IMR-90 (cell line): ENCODE measurements around the gene NPHP4. TPM values are rescaled to one million over a fixed set of nuclear protein-coding genes. Genes with fewer than 3 reads are reported as not detected.

Experiments
- ATAC-seq: fragments of 200-7000 bp; cut with Tn5 transposase; 2 replicates; pipeline ENCODE4 v1.9.1; 2020; ENCODE audit warnings: low read depth, mild to moderate bottlenecking, moderate library complexity
- BruUV-seq: library from RNA; stranded (reverse); fragments of 400-500 nt; replicated peaks from 2 replicates; lab custom pipeline; 2021; lab: Mats Ljungman, UMichigan
- CTCF ChIA-PET: fragments of 300-600 bp; formaldehyde crosslinking; extraction: SDS; loops from one replicate; lab custom pipeline; 2021; ENCODE audit warnings: antibody characterized with exemption; lab: Yijun Ruan, JAX
- POLR2A ChIA-PET: fragments of 300-600 bp; sonication (Branson Sonifier 250); formaldehyde crosslinking; loops from one replicate; lab custom pipeline; 2022; ENCODE audit warnings: antibody characterized with exemption; ENCODE audit not compliant: unreplicated experiment; lab: Charles Lee
- DNase-seq: peaks from one replicate; pipeline ENCODE4 v3.0.0; 2013
- H2AFZ ChIP-seq: replicated peaks from 2 replicates; pipeline ENCODE3; 2013; ENCODE audit warnings: low read length, mild to moderate bottlenecking; ENCODE audit not compliant: poor library complexity
- H2AK5ac ChIP-seq: 2 replicates; pipeline ENCODE4 v1.6.1; 2013; ENCODE audit warnings: low read depth, low read length, inconsistent platforms
- H2AK9ac ChIP-seq: replicated peaks from 2 replicates; pipeline ENCODE3; 2013; ENCODE audit warnings: mild to moderate bottlenecking, low read depth, low read length, moderate library complexity; ENCODE audit not compliant: poor library complexity
- H2BK120ac ChIP-seq: 2 replicates; pipeline ENCODE4 v1.6.1; 2013; ENCODE audit warnings: low read depth, low read length, inconsistent platforms
- H2BK15ac ChIP-seq: 3 replicates; pipeline ENCODE4 v1.6.1; 2013; ENCODE audit warnings: low read depth, low read length, inconsistent platforms
- H2BK20ac ChIP-seq: 2 replicates; pipeline ENCODE4 v1.6.1; 2013; ENCODE audit warnings: low read depth, mild to moderate bottlenecking, inconsistent platforms, low read length, moderate library complexity
- H2BK5ac ChIP-seq: 2 replicates; pipeline ENCODE4 v1.6.1; 2013; ENCODE audit warnings: mild to moderate bottlenecking, low read depth, low read length, inconsistent platforms; ENCODE audit not compliant: poor library complexity, severe bottlenecking
- H3K14ac ChIP-seq: replicated peaks from 2 replicates; pipeline ENCODE4 v1.6.1; 2013; ENCODE audit warnings: low read depth, low read length, inconsistent platforms
- H3K18ac ChIP-seq: 2 replicates; pipeline ENCODE4 v1.6.1; 2013; ENCODE audit warnings: low read depth, low read length, control low read depth
- H3K23ac ChIP-seq: 2 replicates; pipeline ENCODE4 v1.6.1; 2013; ENCODE audit warnings: low read depth, low read length, inconsistent platforms
- H3K27ac ChIP-seq: 2 replicates; pipeline ENCODE4 v1.5.1; 2013; ENCODE audit warnings: mild to moderate bottlenecking, control low read depth, low read length; ENCODE audit not compliant: insufficient read depth
- H3K27me3 ChIP-seq: 2 replicates; pipeline ENCODE4 v1.6.1; 2013; ENCODE audit warnings: low read length; ENCODE audit not compliant: control insufficient read depth, insufficient read depth
- H3K36me3 ChIP-seq: 2 replicates; pipeline ENCODE4 v1.6.1; 2013; ENCODE audit warnings: low read length, mixed read lengths; ENCODE audit not compliant: control insufficient read depth, insufficient read depth
- H3K4ac ChIP-seq: 2 replicates; pipeline ENCODE4 v1.6.1; 2013; ENCODE audit warnings: low read depth, low read length, inconsistent platforms
- H3K4me1 ChIP-seq: 2 replicates; pipeline ENCODE4 v1.6.1; 2013; ENCODE audit warnings: low read length, mixed read lengths; ENCODE audit not compliant: control insufficient read depth, insufficient read depth
- H3K4me2 ChIP-seq: 2 replicates; pipeline ENCODE4 v1.6.1; 2013; ENCODE audit warnings: low read depth, mild to moderate bottlenecking, control low read depth, low read length, moderate library complexity
- H3K4me3 ChIP-seq: 2 replicates; pipeline ENCODE4 v1.5.1; 2013; ENCODE audit warnings: low read depth, mild to moderate bottlenecking, control low read depth, low read length, moderate library complexity; ENCODE audit not compliant: insufficient read depth
- H3K56ac ChIP-seq: 2 replicates; pipeline ENCODE4 v1.6.1; 2013; ENCODE audit warnings: low read length, inconsistent platforms; ENCODE audit not compliant: insufficient read depth; ENCODE audit errors: extremely low read depth
- H3K79me1 ChIP-seq, 2 experiments: 2 replicates each; pipeline ENCODE4 v1.6.1; 2013; ENCODE audit warnings: low read length in 2 of 2, inconsistent platforms in 1 of 2, low read depth in 1 of 2
- H3K9ac ChIP-seq: 2 replicates; pipeline ENCODE4 v1.6.1; 2013; ENCODE audit warnings: low read depth, low read length, control low read depth
- H3K9me1 ChIP-seq: 2 replicates; pipeline ENCODE4 v1.6.1; 2013; ENCODE audit warnings: low read length, inconsistent platforms; ENCODE audit not compliant: insufficient read depth
- H3K9me3 ChIP-seq: 2 replicates; pipeline ENCODE4 v1.6.1; 2013; ENCODE audit warnings: low read length; ENCODE audit not compliant: control insufficient read depth, insufficient read depth
- H4K20me1 ChIP-seq: 2 replicates; pipeline ENCODE4 v1.6.1; 2013; ENCODE audit warnings: low read length, inconsistent platforms; ENCODE audit not compliant: insufficient read depth
- H4K5ac ChIP-seq: 2 replicates; pipeline ENCODE4 v1.6.1; 2013; ENCODE audit warnings: mild to moderate bottlenecking, low read depth, low read length, control low read depth
- H4K8ac ChIP-seq, 2 experiments: 2 replicates each; pipeline ENCODE4 v1.6.1; 2013; ENCODE audit warnings: low read depth in 2 of 2, low read length in 2 of 2, control low read depth in 1 of 2, inconsistent platforms in 1 of 2
- H4K91ac ChIP-seq: 2 replicates; pipeline ENCODE4 v1.6.1; 2013; ENCODE audit warnings: low read depth, low read length, inconsistent platforms; ENCODE audit not compliant: insufficient read depth
- BHLHE40 ChIP-seq: fragments of 150-350 bp; IDR thresholded peaks from 2 replicates; pipeline ENCODE4 v1.6.1; 2016; ENCODE audit warnings: mild to moderate bottlenecking, low read depth, low read length
- CEBPB ChIP-seq: IDR thresholded peaks from 2 replicates; pipeline ENCODE4 v1.6.1; 2012; ENCODE audit warnings: low read depth, low read length, improper control_type of control experiment
- CHD1 ChIP-seq: IDR thresholded peaks from 2 replicates; pipeline ENCODE4 v1.6.1; 2012; ENCODE audit warnings: low read depth, low read length, improper control_type of control experiment
- FOS ChIP-seq: fragments of 150-350 bp; IDR thresholded peaks from 2 replicates; pipeline ENCODE4 v1.6.1; 2016; ENCODE audit warnings: low read depth, low read length
- MAFK ChIP-seq: IDR thresholded peaks from 2 replicates; pipeline ENCODE4 v1.6.1; 2012; ENCODE audit warnings: low read depth, low read length, improper control_type of control experiment
- MAZ ChIP-seq: IDR thresholded peaks from 2 replicates; pipeline ENCODE4 v1.6.1; 2012; ENCODE audit warnings: low read depth, mild to moderate bottlenecking, low read length, improper control_type of control experiment, moderate library complexity, borderline replicate concordance
- MXI1 ChIP-seq: IDR thresholded peaks from 2 replicates; pipeline ENCODE4 v1.6.1; 2012; ENCODE audit warnings: low read depth, mild to moderate bottlenecking, low read length, moderate library complexity, borderline replicate concordance
- POLR2A ChIP-seq: IDR thresholded peaks from 2 replicates; pipeline ENCODE4 v1.6.1; 2012; ENCODE audit warnings: mild to moderate bottlenecking, low read depth, low read length
- RAD21 ChIP-seq: IDR thresholded peaks from 2 replicates; pipeline ENCODE4 v1.6.1; 2012; ENCODE audit warnings: low read length, improper control_type of control experiment
- SMC3 ChIP-seq: fragments of 150-350 bp; IDR thresholded peaks from 2 replicates; pipeline ENCODE4 v1.6.1; 2016; ENCODE audit warnings: low read depth, mild to moderate bottlenecking, antibody characterized with exemption, low read length, moderate library complexity
- WGBS, 2 experiments: methylation state at CpG; one replicate each; pipeline versions ENCODE4 v1.1.5 to v1.1.7; 2013; ENCODE audit warnings: missing lambda C conversion rate in 2 of 2; ENCODE audit not compliant: insufficient read length in 1 of 2; ENCODE audit errors: extremely low coverage in 2 of 2; 5-methylcytosine and 5-hydroxymethylcytosine counted together
- dilution Hi-C: fragments of 300-500 bp; cut with HindIII; formaldehyde crosslinking; loops from one replicate; pipeline ENCODE4 v1.14.3; 2018; ENCODE audit warnings: low sequenced_read_pairs; ENCODE audit not compliant: unreplicated experiment
- in situ Hi-C: fragments of 300-500 bp; cut with MboI; formaldehyde crosslinking; loops from 3 replicates; pipeline ENCODE4 v1.14.3; 2019; ENCODE audit warnings: low sequenced_read_pairs, inconsistent platforms, mixed read lengths
- intact Hi-C: fragments of 100-400 bp; cut with micrococcal nuclease; formaldehyde crosslinking; loops from 2 replicates; pipeline ENCODE4 v1.10.0; 2022
- polyA plus RNA-seq, 3 experiments: library from polyadenylated mRNA; depleted of rRNA; stranded (reverse); fragments of >200 nt; gene quantifications; 2 replicates each; pipeline ENCODE4 v1.2.3, GENCODE V29; 2012; ENCODE audit warnings: low replicate concordance in 1 of 3
- total RNA-seq: library from RNA; depleted of rRNA; stranded (reverse); fragments of >200 nt; gene quantifications from 2 replicates; pipeline ENCODE4 v1.2.3, GENCODE V29; 2012
- TF ChIP-seq, protein P1 (sequence below): conservative IDR thresholded peaks from 2 replicates; pipeline ENCODE4 v1.5.1; 2012; ENCODE audit warnings: mild to moderate bottlenecking, low read depth, low read length, improper control_type of control experiment
- TF ChIP-seq, protein P2 (sequence below): fragments of 150-350 bp; IDR thresholded peaks from 2 replicates; pipeline ENCODE4 v1.6.1; 2016; ENCODE audit warnings: low read depth, mild to moderate bottlenecking, low read length, moderate library complexity, borderline replicate concordance

Gene NPHP4
- total and polyA plus RNA-seq, 2 of the 4 experiments (the other 2 are of a cell fraction) = 2.0 to 5.5 TPM

DNA sequence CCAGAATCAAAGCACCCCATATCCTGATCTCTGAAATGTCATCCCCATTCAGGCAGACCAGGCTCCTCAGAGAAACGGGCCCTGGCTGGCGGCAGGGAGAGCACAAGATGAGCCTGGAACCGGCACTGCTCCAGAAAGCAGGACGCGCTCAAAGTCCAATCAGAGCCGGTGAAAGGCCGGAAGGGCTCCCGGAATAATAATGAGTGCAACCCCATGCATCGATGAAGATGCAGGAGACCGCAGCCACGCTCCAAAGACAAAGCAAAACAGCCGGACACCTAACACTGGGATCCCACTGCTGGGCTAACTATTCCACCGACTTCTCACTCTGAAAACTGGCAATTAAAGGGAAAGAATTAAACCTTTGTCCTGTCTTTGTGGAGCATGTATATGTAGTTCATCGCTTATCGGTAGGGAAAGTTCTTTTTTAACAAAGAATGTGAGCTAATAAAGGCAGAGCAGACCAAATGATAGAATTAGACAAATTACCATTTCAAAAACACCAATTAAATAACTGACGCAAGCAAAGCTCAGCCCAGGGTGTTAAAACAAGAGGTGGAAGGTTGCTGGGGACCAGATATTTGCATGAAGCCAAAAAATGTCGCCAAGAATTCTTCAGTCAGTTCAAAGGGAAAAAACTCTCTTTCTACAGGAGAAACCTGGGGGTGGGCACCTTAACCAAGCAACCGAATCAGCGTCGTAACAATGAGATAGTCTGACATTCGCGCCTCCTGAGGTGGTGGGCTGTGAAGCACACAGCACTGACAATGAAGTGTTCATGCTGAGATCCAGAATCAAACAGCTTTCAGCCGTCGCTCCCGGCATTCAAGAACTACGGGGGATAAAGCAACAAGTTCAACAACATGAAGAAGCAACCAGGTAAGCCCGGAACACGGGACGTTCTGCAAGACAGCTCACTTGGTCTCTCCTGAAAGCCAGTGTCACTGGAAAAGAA lies 95.2 kb downstream of the NPHP4 start:
- Histone ChIP-seq H4K91ac (no peak overlapping the region), H3K23ac (no peak overlapping the region), H2BK5ac (no peak overlapping the region), H3K4me2 (no peak overlapping the region), H4K8ac (no peak overlapping the region), H4K20me1 (no peaks in the 10 kb centered on the region), H3K56ac (no peak overlapping the region), H3K4me1 (no peaks in the 10 kb centered on the region), H3K4me3 (no peak overlapping the region), H2BK15ac (no peak overlapping the region), H3K9ac (no peak overlapping the region), H2BK120ac (no peak overlapping the region), H3K27me3 (no peaks in the 10 kb centered on the region), H4K5ac (no peak overlapping the region), H3K9me1 (peaks cover under 1% of the 10 kb centered on the region; the same call in 1 of the 2 replicates), H2AK5ac (no peak overlapping the region), H3K79me1 (no peaks in the 10 kb centered on the region), H3K36me3 (peaks cover 3% of the 10 kb centered on the region; the same call in 1 of the 2 replicates), H2AFZ (no peak overlapping the region), H3K27ac (no peak overlapping the region), H3K18ac (no peak overlapping the region), H3K9me3 (no peaks in the 10 kb centered on the region), H3K14ac (no peak overlapping the region), H3K4ac (no peak overlapping the region), H2AK9ac (no peak overlapping the region), H2BK20ac (no peak overlapping the region)
- ChIA-PET CTCF (no interaction called here), POLR2A (no interaction called here)
- ATAC-seq (no peak), DNase-seq (no peak)
- dilution Hi-C loops (no loop called here), in situ Hi-C loops (no loop called here), intact Hi-C loops (no loop called here)
- BruUV-seq = no TSS peak
- 82% methylated on average over 12 of the region's 29 CpGs; no CpG with 5 or more reads in 1 of the 2 experiments for WGBS, 2 experiments
- TF ChIP-seq BHLHE40 (no peak), SMC3 (no peak), CEBPB (no peak), RAD21 (no peak), MXI1 (no peak), CHD1 (no peak), MAFK (no peak), POLR2A (no peak), FOS (no peak), MAZ (no peak)
- TF ChIP-seq, protein P1, sequence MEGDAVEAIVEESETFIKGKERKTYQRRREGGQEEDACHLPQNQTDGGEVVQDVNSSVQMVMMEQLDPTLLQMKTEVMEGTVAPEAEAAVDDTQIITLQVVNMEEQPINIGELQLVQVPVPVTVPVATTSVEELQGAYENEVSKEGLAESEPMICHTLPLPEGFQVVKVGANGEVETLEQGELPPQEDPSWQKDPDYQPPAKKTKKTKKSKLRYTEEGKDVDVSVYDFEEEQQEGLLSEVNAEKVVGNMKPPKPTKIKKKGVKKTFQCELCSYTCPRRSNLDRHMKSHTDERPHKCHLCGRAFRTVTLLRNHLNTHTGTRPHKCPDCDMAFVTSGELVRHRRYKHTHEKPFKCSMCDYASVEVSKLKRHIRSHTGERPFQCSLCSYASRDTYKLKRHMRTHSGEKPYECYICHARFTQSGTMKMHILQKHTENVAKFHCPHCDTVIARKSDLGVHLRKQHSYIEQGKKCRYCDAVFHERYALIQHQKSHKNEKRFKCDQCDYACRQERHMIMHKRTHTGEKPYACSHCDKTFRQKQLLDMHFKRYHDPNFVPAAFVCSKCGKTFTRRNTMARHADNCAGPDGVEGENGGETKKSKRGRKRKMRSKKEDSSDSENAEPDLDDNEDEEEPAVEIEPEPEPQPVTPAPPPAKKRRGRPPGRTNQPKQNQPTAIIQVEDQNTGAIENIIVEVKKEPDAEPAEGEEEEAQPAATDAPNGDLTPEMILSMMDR = no peak
- TF ChIP-seq, protein P2, sequence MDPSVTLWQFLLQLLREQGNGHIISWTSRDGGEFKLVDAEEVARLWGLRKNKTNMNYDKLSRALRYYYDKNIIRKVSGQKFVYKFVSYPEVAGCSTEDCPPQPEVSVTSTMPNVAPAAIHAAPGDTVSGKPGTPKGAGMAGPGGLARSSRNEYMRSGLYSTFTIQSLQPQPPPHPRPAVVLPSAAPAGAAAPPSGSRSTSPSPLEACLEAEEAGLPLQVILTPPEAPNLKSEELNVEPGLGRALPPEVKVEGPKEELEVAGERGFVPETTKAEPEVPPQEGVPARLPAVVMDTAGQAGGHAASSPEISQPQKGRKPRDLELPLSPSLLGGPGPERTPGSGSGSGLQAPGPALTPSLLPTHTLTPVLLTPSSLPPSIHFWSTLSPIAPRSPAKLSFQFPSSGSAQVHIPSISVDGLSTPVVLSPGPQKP = no peak
